ENCODE results near the gene CLTB.

- TF ChIP-seq YY1 (IDR thresholded peaks at IDR 0.05; ENCODE audit: insufficient read depth, insufficient read length) (no peak), SUZ12 (IDR thresholded peaks at IDR 0.05; ENCODE audit: extremely low read depth, insufficient read depth, insufficient read length) (no peak), ZNF274 (IDR thresholded peaks at IDR 0.05; ENCODE audit: low read depth, low read length) (no peak)
Measured at GRCh38 chr5:176425138-176425537, 8.8 kb upstream of the CLTB start.

Data from NT2/D1 (cell line).